ENCODE results near the gene P2RX1. TPM values are rescaled to one million over a fixed set of nuclear protein-coding genes. Genes with fewer than 3 reads are reported as not detected.

The P2RX1 gene
- polyA plus RNA-seq, 1 experiment = 0.05 TPM

- H3K27me3 ChIP-seq (ENCODE audit: control insufficient read depth, insufficient read depth, low read length) = no peaks in the 10 kb centered on the region
Observed at GRCh38 chr17:3880983-3881382, 35.3 kb downstream of the P2RX1 start.

GRCh38 chr17:3879591-3880417, 36.5 kb downstream of the P2RX1 start:
- Histone ChIP-seq H3K9me3 (ENCODE audit: control insufficient read depth, insufficient read depth, low read length) (no peaks in the 10 kb centered on the region), H3K27ac (ENCODE audit: low read depth, low read length) (no peak overlapping the region), H3K4me3 (ENCODE audit: low read depth, low read length) (no peak overlapping the region), H3K27me3 (ENCODE audit: control insufficient read depth, insufficient read depth, low read length) (no peaks in the 10 kb centered on the region)
- TF ChIP-seq, protein P1, sequence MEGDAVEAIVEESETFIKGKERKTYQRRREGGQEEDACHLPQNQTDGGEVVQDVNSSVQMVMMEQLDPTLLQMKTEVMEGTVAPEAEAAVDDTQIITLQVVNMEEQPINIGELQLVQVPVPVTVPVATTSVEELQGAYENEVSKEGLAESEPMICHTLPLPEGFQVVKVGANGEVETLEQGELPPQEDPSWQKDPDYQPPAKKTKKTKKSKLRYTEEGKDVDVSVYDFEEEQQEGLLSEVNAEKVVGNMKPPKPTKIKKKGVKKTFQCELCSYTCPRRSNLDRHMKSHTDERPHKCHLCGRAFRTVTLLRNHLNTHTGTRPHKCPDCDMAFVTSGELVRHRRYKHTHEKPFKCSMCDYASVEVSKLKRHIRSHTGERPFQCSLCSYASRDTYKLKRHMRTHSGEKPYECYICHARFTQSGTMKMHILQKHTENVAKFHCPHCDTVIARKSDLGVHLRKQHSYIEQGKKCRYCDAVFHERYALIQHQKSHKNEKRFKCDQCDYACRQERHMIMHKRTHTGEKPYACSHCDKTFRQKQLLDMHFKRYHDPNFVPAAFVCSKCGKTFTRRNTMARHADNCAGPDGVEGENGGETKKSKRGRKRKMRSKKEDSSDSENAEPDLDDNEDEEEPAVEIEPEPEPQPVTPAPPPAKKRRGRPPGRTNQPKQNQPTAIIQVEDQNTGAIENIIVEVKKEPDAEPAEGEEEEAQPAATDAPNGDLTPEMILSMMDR (IDR thresholded peaks at IDR 0.05; ENCODE audit: low read depth, low read length) = no peak
- POLR2A ChIA-PET = no interaction called here
- no peak for DNase-seq (ENCODE audit: low read depth, low spot score)
- CTCF ChIA-PET = interaction anchor here (1.0 to 3.2 kb wide), 3 partner anchors 15 to 34 kb away, joined by 3 to 13 read pairs (median 13); partner anchors contain the start of gene NCBP3

More at GRCh38 chr17:3880983-3881382, 35.3 kb downstream of the P2RX1 start:
- TF ChIP-seq, protein P1 (IDR thresholded peaks at IDR 0.05; ENCODE audit: low read depth, low read length) = no peak
- no peak for DNase-seq (ENCODE audit: low read depth, low spot score)
- no peak overlapping the region for H3K27ac ChIP-seq (ENCODE audit: low read depth, low read length)
- ChIA-PET CTCF (no interaction called here), POLR2A (no interaction called here)
- H3K9me3 ChIP-seq (ENCODE audit: control insufficient read depth, insufficient read depth, low read length) = no peaks in the 10 kb centered on the region
- H3K4me3 ChIP-seq (ENCODE audit: low read depth, low read length) = no peak overlapping the region

GRCh38 chr17:3879186-3879585, 37.1 kb downstream of the P2RX1 start:
- H3K27ac ChIP-seq (ENCODE audit: low read depth, low read length) = no peak overlapping the region
- H3K9me3 ChIP-seq (ENCODE audit: control insufficient read depth, insufficient read depth, low read length) = no peaks in the 10 kb centered on the region
- CTCF ChIA-PET = interaction anchor here (1.0 to 3.2 kb wide), 3 partner anchors 15 to 35 kb away, joined by 3 to 13 read pairs (median 13); partner anchors contain the start of gene NCBP3
- H3K4me3 ChIP-seq (ENCODE audit: low read depth, low read length) = no peak overlapping the region
- POLR2A ChIA-PET = no interaction called here
- no peak for DNase-seq (ENCODE audit: low read depth, low spot score)
- TF ChIP-seq, protein P1 (IDR thresholded peaks at IDR 0.05; ENCODE audit: low read depth, low read length) = no peak
- H3K27me3 ChIP-seq (ENCODE audit: control insufficient read depth, insufficient read depth, low read length) = no peaks in the 10 kb centered on the region

DNA sequence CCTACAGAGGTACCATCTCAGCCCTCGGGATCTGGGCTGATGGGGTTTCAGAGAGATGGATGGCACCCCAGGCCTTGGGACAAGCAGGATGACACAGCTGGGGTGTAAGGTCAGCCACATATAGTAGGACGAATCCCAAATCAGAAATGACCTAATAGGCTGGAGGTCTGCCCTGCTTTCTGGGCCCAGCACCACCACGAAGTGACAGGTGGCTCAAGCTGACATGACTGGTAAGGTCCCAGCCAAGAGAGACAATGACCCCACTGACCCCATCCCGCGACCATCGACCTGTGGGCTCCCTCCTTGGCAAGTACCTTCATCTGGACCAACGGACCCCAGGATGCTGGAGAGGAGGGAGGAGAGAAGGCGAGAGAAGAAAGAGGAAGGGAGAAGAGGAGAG, 39.0 kb downstream of the P2RX1 start:
- Histone ChIP-seq H3K27ac (ENCODE audit: low read depth, low read length) (no peak overlapping the region), H3K4me3 (ENCODE audit: low read depth, low read length) (no peak overlapping the region), H3K27me3 (ENCODE audit: control insufficient read depth, insufficient read depth, low read length) (no peaks in the 10 kb centered on the region), H3K9me3 (ENCODE audit: control insufficient read depth, insufficient read depth, low read length) (peaks cover 3% of the 10 kb centered on the region; the same call in 1 of the 2 replicates)
- ChIA-PET POLR2A (no interaction called here), CTCF (no interaction called here)
- no peak for DNase-seq (ENCODE audit: low read depth, low spot score)
- TF ChIP-seq, protein P1 (IDR thresholded peaks at IDR 0.05; ENCODE audit: low read depth, low read length) = no peak

DNA sequence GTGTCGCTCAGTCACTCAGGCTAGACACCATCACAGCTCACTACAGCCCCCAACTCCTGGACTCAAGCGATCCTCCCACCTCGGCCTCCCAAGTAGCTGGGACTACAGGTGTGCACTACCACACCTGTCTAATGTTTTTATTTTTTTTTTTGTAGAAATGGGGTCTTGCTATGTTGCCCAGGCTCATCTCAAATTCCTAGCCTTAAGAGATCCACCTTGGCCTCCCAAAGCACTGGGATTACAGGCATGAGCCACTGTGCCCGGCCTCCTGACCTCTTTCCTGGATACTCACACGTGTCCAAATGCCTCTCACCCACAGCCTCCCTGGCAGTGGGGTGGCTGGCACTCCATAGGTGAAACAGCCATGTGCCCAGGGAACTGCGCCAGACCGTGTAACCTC, 40.9 kb downstream of the P2RX1 start:
- ChIA-PET POLR2A (no interaction called here), CTCF (no interaction called here)
- no peaks in the 10 kb centered on the region for H3K27me3 ChIP-seq (ENCODE audit: control insufficient read depth, insufficient read depth, low read length)
- no peak overlapping the region for H3K27ac ChIP-seq (ENCODE audit: low read depth, low read length)
- no peak overlapping the region for H3K4me3 ChIP-seq (ENCODE audit: low read depth, low read length)
- H3K9me3 ChIP-seq (ENCODE audit: control insufficient read depth, insufficient read depth, low read length) = peaks cover 3% of the 10 kb centered on the region; the same call in 1 of the 2 replicates
- no peak for DNase-seq (ENCODE audit: low read depth, low spot score)
- TF ChIP-seq, protein P1 (IDR thresholded peaks at IDR 0.05; ENCODE audit: low read depth, low read length) = no peak

Measured in AG04450 (cell line).